HG03045 (cell line): ENCODE results near the gene PKP1.

Experiments
- ATAC-seq: cut with Tn5 transposase; IDR thresholded peaks from one replicate; pipeline ENCODE4 v1.9.1; 2021; ENCODE audit warnings: mild to moderate bottlenecking, moderate library complexity; ENCODE audit not compliant: unreplicated experiment

Gene PKP1

GRCh38 chr1:201347498-201348210 lies 64.3 kb downstream of the PKP1 start:
- no peak for ATAC-seq

- no peak for ATAC-seq
Observed at GRCh38 chr1:201348211-201348566, 64.9 kb downstream of the PKP1 start.

- no peak for ATAC-seq
Observed at GRCh38 chr1:201349092-201349491, 65.8 kb downstream of the PKP1 start.

- no peak for ATAC-seq
Observed at GRCh38 chr1:201350361-201350725, 67.0 kb downstream of the PKP1 start.

GRCh38 chr1:201350884-201351283 lies 67.6 kb downstream of the PKP1 start:
- no peak for ATAC-seq

GRCh38 chr1:201351617-201352016 lies 68.3 kb downstream of the PKP1 start:
- ATAC-seq, result no peak

- ATAC-seq, result no peak
Observed at GRCh38 chr1:201353186-201353940, 70.1 kb downstream of the PKP1 start.

GRCh38 chr1:201354151-201354900 lies 71.0 kb downstream of the PKP1 start:
- ATAC-seq, result no peak

- ATAC-seq, result no peak
Observed at GRCh38 chr1:201354901-201355295, 71.6 kb downstream of the PKP1 start.

- ATAC-seq, result no peak
Observed at GRCh38 chr1:201355471-201355870, 72.2 kb downstream of the PKP1 start.

GRCh38 chr1:201356236-201356635 lies 72.9 kb downstream of the PKP1 start:
- no peak for ATAC-seq

- no peak for ATAC-seq
Observed at GRCh38 chr1:201356701-201357100, 73.4 kb downstream of the PKP1 start.

GRCh38 chr1:201357211-201357610 lies 73.9 kb downstream of the PKP1 start:
- no peak for ATAC-seq

- ATAC-seq, result no peak
Observed at GRCh38 chr1:201357636-201358348, 74.5 kb downstream of the PKP1 start.

- ATAC-seq, result no peak
Observed at GRCh38 chr1:201358596-201358995, 75.3 kb downstream of the PKP1 start.

- no peak for ATAC-seq
Observed at GRCh38 chr1:201359031-201359872, 75.9 kb downstream of the PKP1 start.

- ATAC-seq, result no peak
Observed at GRCh38 chr1:201359873-201360210, 76.5 kb downstream of the PKP1 start.

- no peak for ATAC-seq
Observed at GRCh38 chr1:201360486-201360885, 77.2 kb downstream of the PKP1 start.

- no peak for ATAC-seq
Observed at GRCh38 chr1:201360901-201361651, 77.8 kb downstream of the PKP1 start.
